ENCODE data around the gene MORN2.

The MORN2 gene

DNA sequence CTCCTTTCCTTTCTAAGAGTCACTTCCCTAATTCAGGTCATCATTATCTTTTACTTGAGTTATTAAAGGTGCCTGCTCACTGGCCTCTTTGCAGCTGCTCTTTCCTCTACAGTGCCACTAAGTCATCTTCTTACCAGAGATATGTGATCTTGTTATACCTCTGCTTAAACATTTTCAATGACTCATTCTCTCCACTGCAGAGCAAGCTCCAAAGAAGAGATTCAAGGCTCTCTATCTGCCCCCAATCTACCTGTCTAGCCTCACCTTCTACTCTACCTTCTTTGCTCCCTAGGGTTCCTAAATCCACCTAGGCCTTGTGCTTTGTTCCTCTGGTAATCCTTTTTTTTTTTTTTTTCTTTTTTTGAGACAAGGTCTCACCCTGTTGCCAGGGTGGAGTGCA lies 17.0 kb downstream of the MORN2 start:
- no peak for DNase-seq

DNA sequence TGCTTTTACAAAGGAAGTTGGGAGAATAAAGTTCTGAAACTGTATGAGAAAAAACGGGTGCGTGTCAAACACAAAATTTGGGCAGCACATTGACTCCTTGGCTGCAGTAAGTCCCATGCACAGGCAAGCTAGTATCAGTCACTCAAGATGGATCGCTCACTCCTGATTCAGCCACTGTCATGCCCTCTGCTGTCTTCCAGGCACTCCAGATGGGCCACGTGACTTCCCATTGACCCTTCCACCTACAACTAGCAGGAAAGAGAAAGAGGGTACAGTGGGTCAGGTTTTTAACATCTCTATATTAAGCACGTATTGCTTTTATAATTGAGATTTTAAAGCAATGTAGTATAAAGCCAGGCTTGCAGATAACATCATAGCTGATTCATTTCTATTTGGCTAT lies 22.5 kb downstream of the MORN2 start:
- DNase-seq = no peak

DNA sequence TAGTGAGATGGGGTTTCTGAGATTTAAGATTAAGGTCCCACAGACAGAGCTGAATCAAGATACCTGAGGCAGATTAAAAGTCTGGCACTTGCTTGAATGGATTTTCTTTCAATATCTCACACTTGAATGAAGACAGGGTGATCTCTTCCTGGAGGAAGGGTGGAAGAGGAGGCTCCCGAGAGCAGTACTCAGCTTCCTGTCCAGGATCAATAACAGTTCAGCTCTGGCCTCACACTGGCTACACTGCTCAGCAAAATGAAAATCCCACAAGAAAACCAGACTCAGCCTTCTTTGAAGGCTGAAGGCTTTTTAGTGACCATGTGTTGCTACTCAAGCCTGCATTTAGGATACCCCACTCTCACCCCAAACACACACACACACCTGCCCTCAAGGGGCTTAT lies 24.9 kb downstream of the MORN2 start:
- no peak for DNase-seq

DNA sequence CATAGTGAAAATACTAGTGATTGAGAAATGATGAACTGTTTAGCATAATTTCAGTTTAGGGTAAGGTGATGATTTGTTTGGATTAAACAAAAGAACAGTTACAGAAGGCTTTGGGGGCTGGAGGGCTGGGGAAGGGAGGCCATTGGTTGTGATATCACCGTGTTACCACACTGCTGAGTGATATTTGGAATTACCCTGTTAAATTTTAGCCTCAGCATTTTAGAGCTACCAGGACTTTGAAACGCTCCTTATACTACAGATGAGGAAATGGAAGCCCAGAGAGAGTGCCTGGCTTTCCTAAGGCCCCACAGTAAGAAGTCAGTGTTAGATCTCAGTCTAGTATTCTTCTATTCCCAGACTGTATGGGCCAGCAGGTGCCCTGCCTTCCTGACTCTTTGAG lies 29.5 kb downstream of the MORN2 start:
- no peak for DNase-seq

DNA sequence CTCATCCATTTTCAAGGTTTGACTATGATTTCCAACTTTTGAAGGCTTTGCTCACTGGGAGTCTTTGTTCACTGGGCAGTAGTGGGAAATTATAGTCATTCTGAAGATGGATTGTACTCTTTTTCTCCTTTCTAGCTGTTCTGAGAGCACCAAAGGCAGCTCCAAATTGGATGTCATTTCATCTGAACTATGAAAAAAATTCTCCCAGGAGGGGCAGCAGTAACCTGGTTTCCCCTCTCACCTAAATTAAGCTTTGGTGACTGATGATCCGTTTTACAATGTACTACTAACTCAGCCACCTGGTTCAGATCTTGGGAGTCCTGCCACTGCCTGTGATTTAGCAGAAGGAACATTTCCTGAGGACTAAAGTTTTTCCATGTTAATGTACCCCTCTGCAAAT lies 31.5 kb downstream of the MORN2 start:
- no peak for DNase-seq

DNA sequence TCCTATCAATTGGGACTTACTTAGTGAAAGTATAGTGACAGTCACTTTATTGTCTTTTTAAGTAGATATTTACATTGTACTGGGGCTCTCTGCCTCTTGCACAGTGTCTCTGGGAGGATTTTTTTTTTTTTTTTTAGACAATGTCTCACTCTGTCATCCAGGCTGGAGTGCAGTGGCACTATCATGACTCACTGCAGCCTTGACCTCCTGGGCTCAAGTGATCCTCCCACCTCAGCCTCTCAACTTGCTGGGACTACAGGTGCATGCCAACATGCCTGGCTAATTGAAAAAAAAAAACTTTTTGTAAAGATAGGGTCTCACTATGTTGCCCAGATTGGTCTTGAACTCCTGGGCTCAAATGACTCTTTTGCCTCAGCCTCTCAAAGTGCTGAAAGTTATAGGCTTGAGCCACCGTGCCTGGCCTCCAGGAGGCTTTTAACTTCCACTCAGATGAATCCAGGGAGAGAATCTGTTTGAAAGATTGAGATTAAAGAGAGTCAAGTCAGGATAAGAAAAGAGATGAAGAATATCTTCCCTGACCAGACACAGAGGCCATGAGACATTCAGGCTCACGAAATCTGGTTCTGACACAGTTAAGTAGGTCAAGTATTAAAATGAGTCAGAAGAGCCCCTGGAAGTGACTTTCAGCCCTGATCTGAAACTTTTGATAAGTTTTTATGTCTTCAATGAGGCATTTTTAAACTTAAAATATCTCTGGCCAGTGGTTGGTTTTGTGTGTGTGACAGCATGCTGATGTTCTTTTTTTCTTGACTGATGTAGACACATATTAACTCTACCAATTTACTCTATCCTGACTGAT lies 32.2 kb downstream of the MORN2 start:
- no peak for DNase-seq

DNA sequence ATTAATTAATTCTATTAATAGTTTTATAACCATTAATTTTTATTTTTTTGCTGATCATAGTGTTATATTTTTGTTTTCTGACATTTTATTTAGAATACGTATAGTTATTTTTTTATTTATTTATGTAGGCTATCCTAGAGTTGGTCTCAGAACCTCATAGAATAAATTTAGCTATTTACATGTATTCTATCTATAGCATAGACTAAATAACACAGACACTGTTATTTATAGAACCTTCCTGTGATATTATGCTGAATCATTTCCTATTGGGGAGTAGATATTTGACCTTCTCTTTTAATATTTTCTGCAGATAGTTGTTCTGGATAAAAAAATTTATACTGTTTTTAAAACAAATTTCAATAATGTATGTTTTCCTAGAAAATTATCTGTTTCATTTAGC lies 34.1 kb downstream of the MORN2 start:
- DNase-seq = no peak

DNA sequence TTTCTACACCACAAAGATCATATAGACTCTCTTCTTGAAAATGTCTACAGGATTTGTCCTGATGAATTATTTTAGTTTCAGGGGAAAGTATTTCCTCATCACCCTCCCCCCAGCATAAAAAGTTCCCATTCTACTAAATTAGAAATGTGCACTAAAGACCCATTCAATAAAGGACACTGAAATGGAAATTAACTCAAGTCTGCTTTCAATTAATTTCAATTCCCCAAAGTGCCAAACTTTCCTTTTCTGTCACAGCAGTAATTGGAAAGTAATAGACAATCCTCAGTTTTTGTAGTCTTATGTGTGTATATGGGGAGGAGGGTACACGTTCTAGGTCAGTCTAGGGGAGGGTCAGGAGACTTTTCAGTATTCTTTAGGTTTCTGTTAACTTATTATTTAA lies 35.4 kb downstream of the MORN2 start:
- no peak for DNase-seq

DNA sequence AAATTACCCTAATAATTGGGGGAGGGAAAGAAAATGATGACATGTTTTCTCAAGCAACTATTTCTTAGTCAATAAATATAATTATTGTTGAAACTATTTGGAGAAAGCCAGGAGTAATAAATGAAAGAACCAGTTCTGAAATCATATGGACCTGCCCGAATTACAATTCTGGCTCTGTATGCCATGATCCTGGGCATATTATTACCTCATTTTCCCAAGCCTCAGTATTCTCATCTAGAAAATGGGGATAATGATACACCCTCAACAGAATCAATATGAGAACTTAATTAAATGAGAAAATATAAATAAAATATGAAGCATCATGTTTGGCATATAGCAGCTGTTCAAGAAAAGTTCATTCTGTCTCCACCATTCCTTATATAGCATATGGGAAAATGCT lies 36.8 kb downstream of the MORN2 start:
- no peak for DNase-seq

DNA sequence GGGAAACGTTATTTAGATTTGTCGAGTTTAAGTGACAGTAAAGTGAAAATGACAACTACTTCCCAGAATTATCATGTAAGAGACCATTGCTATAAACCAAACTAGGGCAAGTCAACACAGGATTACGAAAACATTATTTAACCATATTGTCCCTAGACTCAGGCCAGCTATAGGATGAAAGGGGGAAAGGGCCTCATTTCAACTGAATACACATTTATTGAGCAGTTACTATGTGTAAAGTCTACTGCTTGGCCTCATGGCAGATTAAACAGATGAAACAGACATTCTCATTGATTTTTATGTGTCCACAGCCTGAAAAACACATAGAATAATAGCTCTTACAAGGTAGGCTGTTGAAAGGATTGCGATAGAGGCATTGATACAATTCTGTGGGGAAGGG lies 46.6 kb downstream of the MORN2 start:
- DNase-seq = no peak

DNA sequence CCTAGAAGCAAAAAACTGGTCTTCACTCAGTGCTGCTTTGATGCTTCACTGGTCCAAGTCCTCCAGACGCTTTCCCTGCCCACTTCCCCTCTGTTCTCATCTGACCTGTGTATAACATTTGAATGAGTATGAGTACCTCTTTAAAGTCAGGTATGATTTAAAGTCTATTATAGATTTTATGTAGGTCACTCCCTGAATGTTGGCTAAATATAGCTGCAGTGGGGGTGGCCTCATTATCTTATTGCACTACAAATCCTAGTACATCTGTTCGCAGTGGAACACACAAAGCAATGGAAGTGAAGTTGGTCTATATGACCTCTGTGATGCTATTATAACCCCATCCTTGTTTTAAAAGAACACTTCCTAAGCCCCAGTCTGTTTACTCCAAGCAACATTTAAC lies 47.1 kb downstream of the MORN2 start:
- no peak for DNase-seq

DNA sequence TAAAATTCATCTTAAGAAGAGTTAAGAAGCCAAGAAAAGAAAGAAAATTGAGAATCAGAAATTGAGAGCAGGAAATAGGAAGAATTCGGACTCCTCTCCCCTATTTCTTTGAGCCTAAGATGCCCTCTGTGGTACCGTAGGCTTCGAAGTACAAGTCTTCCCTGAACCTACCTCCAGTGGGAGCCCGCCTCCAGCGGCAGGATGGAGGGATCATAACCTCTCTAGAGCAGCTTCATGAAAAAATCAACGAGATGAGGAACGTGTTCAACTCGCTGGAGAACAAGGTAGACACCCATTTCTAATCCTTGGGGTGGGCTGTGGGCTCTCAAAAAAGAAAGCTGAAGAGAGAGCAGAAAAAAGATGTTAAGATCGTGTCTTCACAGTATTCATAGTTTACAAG lies 50.2 kb downstream of the MORN2 start:
- no peak for DNase-seq

DNA sequence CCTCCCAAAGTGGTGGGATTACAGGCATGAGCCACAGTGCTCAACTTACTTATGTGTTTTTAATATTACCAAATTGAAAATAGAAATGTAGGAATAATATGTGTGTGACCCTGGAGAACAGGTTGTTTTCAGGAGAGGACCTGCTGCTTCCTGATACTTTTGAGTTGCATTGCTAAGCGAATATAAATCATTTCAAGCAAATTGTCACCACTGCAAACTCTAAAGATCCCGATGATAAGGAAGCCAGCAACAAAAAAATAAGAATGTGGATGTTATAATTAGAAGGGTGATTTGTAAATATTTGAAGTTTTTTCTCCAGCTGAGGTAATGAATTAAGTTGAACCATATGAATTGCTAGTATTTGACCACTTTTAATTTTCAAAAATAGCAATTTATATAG lies 54.8 kb downstream of the MORN2 start:
- no peak for DNase-seq

Data from fibroblast of skin of abdomen (primary cell).